H1 (cell line): Measurements from ENCODE around the gene MAFG. TPM values are rescaled to one million over a fixed set of nuclear protein-coding genes. Genes with fewer than 3 reads are reported as not detected.

ENCODE experiments used
- CTCF ChIA-PET: fragments of 300-600 bp; sonication (Branson Sonifier 250); formaldehyde crosslinking; loops from one replicate; lab custom pipeline; 2021; ENCODE audit not compliant: partially characterized antibody; lab: Charles Lee
- POLR2A ChIA-PET: fragments of 300-600 bp; sonication (Branson Sonifier 250); formaldehyde crosslinking; loops from one replicate; lab custom pipeline; 2021; ENCODE audit warnings: inconsistent platforms; ENCODE audit not compliant: partially characterized antibody; lab: Charles Lee
- DNase-seq, 2 experiments: peaks; one replicate each; pipeline versions ENCODE4 v3.0.0 to v3.0.0-alpha.2; 2010 to 2022; ENCODE audit warnings: low spot score in 2 of 2, low read depth in 1 of 2, mixed read lengths in 1 of 2
- FAIRE-seq: peaks from 2 replicates; lab custom pipeline; 2011; peaks lifted over from hg19 to GRCh38; lab: Jason Lieb, UNC
- H2AFZ ChIP-seq: 2 replicates; pipeline ENCODE4 v1.8.1; 2012; ENCODE audit warnings: low read length, inconsistent platforms
- H2AK5ac ChIP-seq: 2 replicates; pipeline ENCODE4 v1.6.1; 2013; ENCODE audit warnings: low read depth, low read length
- H2BK120ac ChIP-seq: replicated peaks from 2 replicates; pipeline ENCODE3; 2013; ENCODE audit warnings: low read depth, low read length, inconsistent platforms
- H2BK12ac ChIP-seq: 2 replicates; pipeline ENCODE4 v1.6.1; 2013; ENCODE audit warnings: low read depth, low read length
- H2BK15ac ChIP-seq: 2 replicates; pipeline ENCODE4 v1.6.1; 2013; ENCODE audit warnings: low read length
- H2BK20ac ChIP-seq: 2 replicates; pipeline ENCODE4 v1.6.1; 2013; ENCODE audit warnings: low read length
- H2BK5ac ChIP-seq: 2 replicates; pipeline ENCODE4 v1.6.1; 2013; ENCODE audit warnings: low read depth, low read length
- H3K14ac ChIP-seq: 2 replicates; pipeline ENCODE4 v1.6.1; 2013; ENCODE audit warnings: inconsistent platforms; ENCODE audit not compliant: insufficient read length
- H3K18ac ChIP-seq: 2 replicates; pipeline ENCODE4 v1.6.1; 2013; ENCODE audit warnings: low read length; ENCODE audit errors: extremely low read depth
- H3K23ac ChIP-seq: 2 replicates; pipeline ENCODE4 v1.6.1; 2013; ENCODE audit warnings: inconsistent platforms; ENCODE audit not compliant: insufficient read length
- H3K23me2 ChIP-seq: 2 replicates; pipeline ENCODE4 v1.6.1; 2013; ENCODE audit warnings: low read depth, low read length
- H3K27ac ChIP-seq: 2 replicates; pipeline ENCODE4 v1.6.1; 2011; ENCODE audit warnings: low read depth, low read length, inconsistent platforms
- H3K27me3 ChIP-seq, 4 experiments: replicated peaks in 1 of 4; 1 replicate in 1 of 4; 2 replicates in 3 of 4; pipeline versions ENCODE4 v1.6.1 to v1.8.1; 2011 to 2013; ENCODE audit warnings: low read length in 3 of 4, mild to moderate bottlenecking in 3 of 4, inconsistent platforms in 2 of 4, mixed read lengths in 2 of 4, moderate library complexity in 1 of 4; ENCODE audit not compliant: control insufficient read depth in 3 of 4, insufficient read depth in 3 of 4; ENCODE audit errors: extremely low read depth in 1 of 4
- H3K36me3 ChIP-seq, 4 experiments: 2 replicates each; pipeline versions ENCODE4 v1.6.1 to v1.8.1; 2011 to 2013; ENCODE audit warnings: mild to moderate bottlenecking in 4 of 4, low read length in 3 of 4, moderate library complexity in 2 of 4, control low read depth in 1 of 4, inconsistent platforms in 1 of 4; ENCODE audit not compliant: insufficient read depth in 4 of 4, control insufficient read depth in 2 of 4
- H3K4ac ChIP-seq: replicated peaks from 2 replicates; pipeline ENCODE3; 2013; ENCODE audit warnings: low read length, low read depth, mixed read lengths, inconsistent platforms; ENCODE audit not compliant: insufficient read length
- H3K4me1 ChIP-seq, 4 experiments: replicated peaks in 1 of 4; 1 replicate in 1 of 4; 2 replicates in 3 of 4; pipeline versions ENCODE4 v1.6.1 to v1.8.1; 2011 to 2013; ENCODE audit warnings: low read length in 3 of 4, inconsistent platforms in 2 of 4, mixed read lengths in 1 of 4; ENCODE audit not compliant: insufficient read depth in 4 of 4, control insufficient read depth in 3 of 4
- H3K4me2 ChIP-seq, 2 experiments: 2 replicates each; pipeline versions ENCODE4 v1.6.1 to v1.8.1; 2011 to 2013; ENCODE audit warnings: low read depth in 2 of 2, low read length in 2 of 2, control low read depth in 1 of 2, inconsistent platforms in 1 of 2, mild to moderate bottlenecking in 1 of 2; ENCODE audit not compliant: insufficient read depth in 1 of 2
- H3K4me3 ChIP-seq, 4 experiments: fragments of 200-600, 300-600 bp in 1 of 4; sonication (generic), shearing (Covaris generic), sonication (Bioruptor Twin) in 1 of 4; 2 replicates each; pipeline versions ENCODE4 v1.5.1 to v1.8.1; 2011 to 2016; ENCODE audit warnings: low read length in 4 of 4, low read depth in 3 of 4, control low read depth in 2 of 4, inconsistent platforms in 2 of 4, mild to moderate bottlenecking in 2 of 4, mixed read lengths in 1 of 4, moderate library complexity in 1 of 4; ENCODE audit not compliant: insufficient read depth in 2 of 4; ENCODE audit errors: extremely low read depth in 1 of 4
- H3K56ac ChIP-seq: replicated peaks from 2 replicates; pipeline ENCODE3; 2013; ENCODE audit warnings: low read depth, mild to moderate bottlenecking, mixed read lengths, low read length, inconsistent platforms; ENCODE audit not compliant: insufficient read length
- H3K79me1 ChIP-seq: 2 replicates; pipeline ENCODE4 v1.6.1; 2013; ENCODE audit warnings: low read depth, low read length, control low read depth
- H3K79me2 ChIP-seq, 2 experiments: 2 replicates each; pipeline versions ENCODE4 v1.6.1 to v1.8.1; 2012 to 2013; ENCODE audit warnings: low read length in 2 of 2, mild to moderate bottlenecking in 2 of 2, inconsistent platforms in 1 of 2; ENCODE audit not compliant: insufficient read depth in 2 of 2, control insufficient read depth in 1 of 2
- H3K9ac ChIP-seq, 4 experiments: replicated peaks in 1 of 4; 1 replicate in 1 of 4; 2 replicates in 3 of 4; pipeline versions ENCODE4 v1.6.1 to v1.8.1; 2011 to 2013; ENCODE audit warnings: low read depth in 3 of 4, low read length in 3 of 4, control low read depth in 2 of 4, mild to moderate bottlenecking in 2 of 4, moderate library complexity in 2 of 4, inconsistent platforms in 1 of 4; ENCODE audit errors: extremely low read depth in 1 of 4
- H3K9me3 ChIP-seq, 2 experiments: 2 replicates each; pipeline versions ENCODE4 v1.6.1 to v1.8.1; 2012 to 2013; ENCODE audit warnings: mild to moderate bottlenecking in 2 of 2, moderate library complexity in 2 of 2, control low read depth in 1 of 2, inconsistent platforms in 1 of 2, low read depth in 1 of 2, low read length in 1 of 2, mixed read lengths in 1 of 2; ENCODE audit not compliant: insufficient read depth in 2 of 2
- H4K20me1 ChIP-seq, 2 experiments: replicated peaks in 1 of 2; 2 replicates each; pipeline versions ENCODE3 to v1.8.1; 2011 to 2013; ENCODE audit warnings: inconsistent platforms in 2 of 2, low read length in 2 of 2, mild to moderate bottlenecking in 1 of 2; ENCODE audit not compliant: insufficient read depth in 2 of 2, control insufficient read depth in 1 of 2
- H4K5ac ChIP-seq: 2 replicates; pipeline ENCODE4 v1.6.1; 2013; ENCODE audit warnings: low read length, low read depth, mixed read lengths, inconsistent platforms; ENCODE audit not compliant: insufficient read length
- H4K8ac ChIP-seq: 2 replicates; pipeline ENCODE4 v1.8.0; 2013; ENCODE audit warnings: mild to moderate bottlenecking, moderate library complexity, low read length, inconsistent platforms; ENCODE audit not compliant: insufficient read depth; ENCODE audit errors: extremely low read depth
- H4K91ac ChIP-seq: replicated peaks from 2 replicates; pipeline ENCODE3; 2013; ENCODE audit warnings: low read length, mixed read lengths, inconsistent platforms; ENCODE audit not compliant: insufficient read length
- ASH2L ChIP-seq: fragments of 200-600, 300-600 bp; sonication (generic); IDR thresholded peaks from one replicate; pipeline ENCODE4 v1.7.1; 2017; ENCODE audit warnings: low read length
- CHD1 ChIP-seq: IDR thresholded peaks from 2 replicates; pipeline ENCODE4 v1.6.1; 2012; ENCODE audit warnings: low read depth, low read length, improper control_type of control experiment
- CHD2 ChIP-seq: IDR thresholded peaks from 2 replicates; pipeline ENCODE4 v1.6.1; 2012; ENCODE audit warnings: low read length, improper control_type of control experiment
- CREB1 ChIP-seq: IDR thresholded peaks from 2 replicates; pipeline ENCODE4 v1.6.1; 2012; ENCODE audit warnings: inconsistent platforms
- HDAC2 ChIP-seq, 2 experiments: fragments of 300-600 bp in 1 of 2; sonication (generic) in 1 of 2; IDR thresholded peaks; 2 replicates each; pipeline ENCODE4 v1.6.1; 2011 to 2012; ENCODE audit warnings: low read depth in 2 of 2, low read length in 2 of 2, mild to moderate bottlenecking in 2 of 2, moderate library complexity in 2 of 2, borderline replicate concordance in 1 of 2, inconsistent platforms in 1 of 2
- JUN ChIP-seq: IDR thresholded peaks from 2 replicates; pipeline ENCODE4 v1.6.1; 2011; ENCODE audit warnings: low read depth, mild to moderate bottlenecking, improper control_type of control experiment, low read length
- MAFK ChIP-seq: IDR thresholded peaks from 2 replicates; pipeline ENCODE4 v1.6.1; 2012; ENCODE audit warnings: low read depth, mild to moderate bottlenecking, improper control_type of control experiment, low read length
- RBBP5 ChIP-seq: IDR thresholded peaks from 2 replicates; pipeline ENCODE4 v1.7.1; 2012; ENCODE audit warnings: low read depth, mild to moderate bottlenecking, inconsistent platforms, low read length, moderate library complexity, borderline replicate concordance
- SIRT6 ChIP-seq: IDR thresholded peaks from one replicate; pipeline ENCODE4 v1.7.1; 2012; ENCODE audit warnings: low read length, inconsistent platforms
- TBP ChIP-seq: IDR thresholded peaks from 2 replicates; pipeline ENCODE4 v1.6.1; 2011; ENCODE audit warnings: low read depth, low read length, improper control_type of control experiment
- YY1 ChIP-seq: IDR thresholded peaks from 2 replicates; pipeline ENCODE4 v1.6.1; 2011; ENCODE audit warnings: low read depth, mild to moderate bottlenecking, low read length
- WGBS, 2 experiments: shearing (Covaris generic) in 1 of 2; methylation state at CpG; one replicate each; pipeline versions ENCODE4 v1.1.6 to v1.1.7; 2013 to 2015; ENCODE audit warnings: low lambda C conversion rate in 2 of 2, mixed read lengths in 2 of 2, inconsistent platforms in 1 of 2, low coverage in 1 of 2, missing lambda C conversion rate in 1 of 2; ENCODE audit not compliant: insufficient replicate concordance in 2 of 2, insufficient coverage in 1 of 2, insufficient read length in 1 of 2; ENCODE audit errors: extremely low coverage in 1 of 2, missing lambda C conversion rate in 1 of 2; 5-methylcytosine and 5-hydroxymethylcytosine counted together
- polyA plus RNA-seq, 7 experiments: library from polyadenylated mRNA; depleted of rRNA in 3 of 7; stranded (reverse) in 5 of 7; unstranded in 2 of 7; fragments of >200 nt in 5 of 7; fragments of 200-250 nt in 2 of 7; gene quantifications; 1 replicate in 5 of 7; 2 replicates in 1 of 7; 4 replicates in 1 of 7; pipeline versions ENCODE4 v1.2.1 to v1.2.3, GENCODE V29; 2011 to 2013; ENCODE audit warnings: missing spikeins in 2 of 7, mixed read lengths in 2 of 7
- total RNA-seq: library from RNA; stranded (reverse); fragmentation: NEBNext Ultra II Directional; extraction: Animal tissue kit (Norgen Biotek cat#: 25700); gene quantifications from 2 replicates; pipeline ENCODE4 v1.2.1, GENCODE V29; 2021
- TF ChIP-seq, protein P1 (sequence below): IDR thresholded peaks from 2 replicates; pipeline ENCODE4 v1.6.1; 2012; ENCODE audit warnings: inconsistent platforms

The MAFG gene
- total and polyA plus RNA-seq, 2 of the 8 experiments (the other 6 are each of a cell fraction or from before 2014, with no cell fraction given) = 25.5 to 26.9 TPM

DNA sequence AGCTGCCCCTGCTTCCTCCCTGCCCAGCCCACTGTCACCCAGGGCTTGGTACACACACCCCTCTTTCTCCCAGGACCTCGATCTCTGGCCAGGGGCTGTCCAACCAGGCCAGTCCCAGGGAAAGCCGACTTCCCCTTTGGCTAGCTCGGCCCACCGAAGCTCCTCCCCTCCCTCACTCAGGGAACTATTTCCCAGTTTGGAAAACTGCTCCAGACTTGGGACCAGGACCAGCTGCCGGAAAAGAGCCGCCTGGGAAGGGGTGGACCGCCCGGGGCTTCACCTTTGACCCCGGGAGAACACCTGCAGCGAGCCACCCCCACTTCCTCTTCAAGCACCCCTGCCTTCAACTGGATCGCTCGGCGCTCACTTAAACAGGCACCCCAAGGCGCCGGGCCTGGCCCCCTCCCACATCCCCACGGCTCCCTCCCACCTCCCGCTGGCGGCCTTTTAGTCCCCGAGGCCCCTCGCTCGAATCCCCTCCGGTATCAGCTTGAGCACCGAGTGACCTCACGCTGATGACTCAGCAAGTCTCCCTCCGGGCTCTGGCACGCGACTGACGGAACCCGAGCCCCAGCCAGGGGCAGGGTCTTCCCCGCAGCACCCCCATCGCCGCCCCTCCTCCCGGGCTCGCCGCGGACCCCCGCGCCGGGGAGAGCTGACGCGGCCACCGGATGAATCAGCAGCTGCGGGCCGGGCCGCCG, 934 bp downstream of the MAFG start:
- Histone ChIP-seq H2BK12ac (0 out of 2 replicates have a peak overlapping the region, but pooled peaks have one; percentile 68), H2BK120ac (no peak overlapping the region), H3K27me3 (peaks cover 0 to 12% (median 9%) of the 10 kb centered on the region in 4 experiments; a peak in 4 of 7 replicates), H3K4me3 (peak overlapping the region; percentile 67 to 89 (median 70)), H3K4ac (no peak overlapping the region), H3K79me2 (peaks cover 9 to 48% of the 10 kb centered on the region in 2 experiments; a peak in 3 of 4 replicates), H3K27ac (peak overlapping the region; percentile 72), H3K79me1 (peaks cover 31% of the 10 kb centered on the region), H2AFZ (no peak overlapping the region), H3K14ac (no peak overlapping the region), H2BK15ac (peak overlapping the region; percentile 81; the same call in 1 of the 2 replicates), H3K56ac (peak overlapping the region; percentile 27), H2BK20ac (no peak overlapping the region), H3K18ac (no peak overlapping the region; the same call in 1 of the 2 replicates), H3K4me2 (peak overlapping the region; percentile 78 to 88), H4K91ac (no peak overlapping the region), H4K5ac (peak overlapping the region; percentile 21), H3K9me3 (no peaks in the 10 kb centered on the region), H3K23me2 (peaks cover 15% of the 10 kb centered on the region; the same call in 1 of the 2 replicates), H2AK5ac (no peak overlapping the region), H3K4me1 (peaks cover 0 to 41% (median 32%) of the 10 kb centered on the region in 4 experiments; a peak in 6 of 7 replicates), H3K36me3 (peaks cover 0 to 11% (median 3%) of the 10 kb centered on the region in 4 experiments; a peak in 4 of 8 replicates), H3K23ac (no peak overlapping the region), H2BK5ac (peak overlapping the region; percentile 75), H4K20me1 (peaks cover 7 to 25% of the 10 kb centered on the region in 2 experiments), H3K9ac (peak overlapping the region in 3 of 4 experiments; percentile 45 to 61 (median 52); a peak in 5 of 7 replicates), H4K8ac (peak overlapping the region; percentile 30)
- FAIRE-seq = no peak
- no peak for DNase-seq
- WGBS, 2 experiments = 5% methylated on average over 23 of the region's 46 CpGs; no CpG with 5 or more reads in 1 of the 2 experiments
- ChIA-PET POLR2A (interaction anchor here (0.7 to 14.6 kb wide), 26 partner anchors 11 to 172 kb away, joined by 3 to 150 read pairs (median 4); partner anchors contain the start of genes NPB, PCYT2, PYCR1 and SIRT7), CTCF (interaction anchor here (0.6 to 3.0 kb wide), 9 partner anchors 11 to 168 kb away, joined by 3 to 12 read pairs (median 7); no protein-coding TSS in a partner anchor)
- TF ChIP-seq CHD1 = no peak
- TF ChIP-seq RBBP5 = peak; percentile 8; the same call in 1 of the 2 replicates
- TF ChIP-seq TBP = no peak
- TF ChIP-seq SIRT6 = no peak
- TF ChIP-seq JUN = no peak
- no peak for TF ChIP-seq CHD2
- no peak for TF ChIP-seq YY1
- peak; percentile 86; the same call in 1 of the 2 replicates for TF ChIP-seq MAFK
- peak; percentile 29 for TF ChIP-seq ASH2L
- TF ChIP-seq HDAC2 (IDR thresholded peaks at IDR 0.05; ENCODE audit: borderline replicate concordance in 1 of 2, low read depth in 2 of 2, low read length in 2 of 2) = no peak
- TF ChIP-seq, protein P1, sequence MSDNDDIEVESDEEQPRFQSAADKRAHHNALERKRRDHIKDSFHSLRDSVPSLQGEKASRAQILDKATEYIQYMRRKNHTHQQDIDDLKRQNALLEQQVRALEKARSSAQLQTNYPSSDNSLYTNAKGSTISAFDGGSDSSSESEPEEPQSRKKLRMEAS = peak; percentile 38; the same call in 1 of the 2 replicates
- peak; percentile 35; the same call in 1 of the 2 replicates for TF ChIP-seq CREB1
